Endothelial cell of hepatic sinusoid (primary cell): ENCODE data around the gene RNF212B.

Source experiments
- in situ Hi-C: cut with HindIII; loops from 2 replicates; pipeline ENCODE4 v1.10.0; 2017; ENCODE audit warnings: low sequenced_read_pairs

The RNF212B gene

DNA sequence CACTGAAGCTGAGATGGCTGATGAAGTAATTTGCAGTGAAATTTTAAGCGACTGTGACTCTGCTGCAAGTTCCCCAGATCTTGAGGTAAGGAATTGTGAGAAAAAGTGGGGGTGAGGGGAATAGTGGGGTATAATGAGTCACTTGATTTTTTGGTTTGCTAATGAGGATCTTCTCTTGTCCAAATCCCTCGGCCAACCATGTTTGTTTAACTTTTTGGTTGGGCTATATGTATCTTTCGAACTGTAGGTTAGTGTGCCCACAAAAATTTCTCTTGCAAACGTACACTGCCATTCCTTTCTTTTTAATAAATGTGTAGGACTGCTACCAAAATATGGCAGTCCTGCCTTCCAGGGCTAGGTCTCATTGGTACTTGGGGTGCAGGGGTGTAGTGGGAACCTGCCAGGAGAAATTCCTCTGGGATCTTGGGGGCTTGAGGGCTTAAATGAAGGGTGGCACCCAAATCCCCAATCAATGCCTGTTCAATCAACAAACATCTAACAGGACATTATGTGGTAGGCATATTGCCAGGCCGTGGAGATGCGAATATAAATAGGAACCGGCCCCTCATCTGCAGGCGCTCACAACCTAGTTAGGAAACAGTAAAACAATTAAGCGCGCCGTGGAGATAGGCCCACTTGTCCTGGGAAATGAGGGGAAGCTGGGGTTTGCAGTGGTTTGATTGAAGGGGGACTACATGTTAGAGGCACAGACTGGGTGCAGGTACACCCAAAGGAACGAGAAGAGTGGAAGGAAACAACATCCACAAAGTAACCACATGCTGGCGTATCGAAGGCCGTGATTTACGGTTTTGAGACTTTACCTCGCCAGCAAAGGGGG lies 82.2 kb downstream of the RNF212B start:
- in situ Hi-C loops, result no loop called here

DNA sequence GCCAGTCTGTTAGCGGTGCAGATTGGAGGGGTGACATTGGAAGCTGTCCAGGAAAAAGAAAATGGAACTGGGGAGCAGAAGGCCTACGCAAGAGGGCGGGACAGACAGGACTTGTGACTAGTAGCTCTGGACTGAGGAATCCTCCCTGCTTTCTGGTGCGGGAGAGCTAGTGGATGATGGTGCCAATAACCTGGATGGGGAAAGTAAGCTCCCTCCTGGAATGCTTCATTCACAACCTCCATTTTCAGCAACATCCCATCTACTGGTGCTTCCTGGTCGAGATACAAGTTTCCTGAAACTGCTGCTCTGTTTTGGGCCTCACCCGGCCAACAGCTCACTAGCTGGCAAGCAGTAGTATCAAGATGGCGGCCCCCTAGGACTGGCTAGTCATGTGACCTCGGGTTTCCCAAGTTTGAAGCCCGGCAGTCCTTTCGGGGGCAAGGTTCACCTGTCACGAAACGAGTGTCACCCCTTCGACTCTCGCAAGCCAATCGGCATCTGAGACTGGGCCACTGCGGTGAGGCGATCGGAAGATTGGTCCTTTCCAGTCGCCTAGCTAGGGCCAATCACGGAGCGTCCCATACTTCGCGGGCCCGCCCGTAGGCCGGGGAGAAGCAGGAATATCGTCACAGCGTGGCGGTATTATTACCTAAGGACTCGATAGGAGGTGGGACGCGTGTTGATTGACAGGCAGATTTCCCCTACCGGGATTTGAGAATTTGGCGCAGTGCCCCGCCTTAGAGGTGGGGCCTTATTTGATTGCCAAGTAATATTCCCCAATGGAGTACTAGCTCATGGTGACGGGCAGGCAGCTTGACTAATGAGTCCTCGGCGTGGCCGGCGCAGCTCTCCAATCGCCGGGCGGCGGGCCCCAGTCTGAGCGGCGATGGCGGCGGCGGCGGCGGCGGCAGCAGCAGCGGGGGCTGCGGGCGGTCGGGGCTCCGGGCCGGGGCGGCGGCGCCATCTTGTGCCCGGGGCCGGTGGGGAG lies 83.1 kb downstream of the RNF212B start, which contains the start of gene PABPN1:
PABPN1 (plus strand) TSS at position 874 of the 988 bp plus-strand sequence; CDS start at position 887, 13 bp downstream.
- in situ Hi-C loops, result no loop called here

DNA sequence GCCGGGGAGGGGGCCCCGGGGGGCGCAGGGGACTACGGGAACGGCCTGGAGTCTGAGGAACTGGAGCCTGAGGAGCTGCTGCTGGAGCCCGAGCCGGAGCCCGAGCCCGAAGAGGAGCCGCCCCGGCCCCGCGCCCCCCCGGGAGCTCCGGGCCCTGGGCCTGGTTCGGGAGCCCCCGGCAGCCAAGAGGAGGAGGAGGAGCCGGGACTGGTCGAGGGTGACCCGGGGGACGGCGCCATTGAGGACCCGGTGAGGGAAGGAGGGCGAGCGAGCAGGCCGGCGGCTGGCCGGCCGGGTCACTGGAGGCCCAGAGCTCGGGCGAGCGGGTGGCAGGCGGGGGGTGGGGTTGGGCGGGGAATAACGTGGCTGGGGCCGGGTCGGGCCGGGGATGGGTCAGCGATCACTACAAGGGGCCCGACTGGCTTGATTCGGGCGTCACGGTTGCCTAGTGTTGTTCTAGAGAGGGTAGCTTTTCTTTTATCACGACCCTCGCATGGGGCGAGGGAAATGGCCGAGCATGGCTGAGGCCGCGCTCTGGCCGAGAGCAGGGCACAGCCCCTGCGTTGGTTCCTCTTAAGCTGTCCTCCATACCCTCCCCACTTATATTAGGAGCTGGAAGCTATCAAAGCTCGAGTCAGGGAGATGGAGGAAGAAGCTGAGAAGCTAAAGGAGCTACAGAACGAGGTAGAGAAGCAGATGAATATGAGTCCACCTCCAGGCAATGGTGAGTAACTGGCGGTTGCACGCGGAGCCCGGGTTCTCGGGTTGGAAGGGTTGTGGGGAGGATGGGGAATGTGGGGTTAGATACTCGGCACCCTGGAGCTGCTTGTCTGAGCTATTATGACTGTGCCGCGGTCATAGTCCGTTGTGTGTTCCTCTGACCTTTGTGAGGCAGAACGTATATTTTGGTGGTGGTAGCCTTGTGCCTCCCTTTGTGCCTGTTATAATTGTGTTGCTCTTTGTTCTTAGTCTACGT lies 84.1 kb downstream of the RNF212B start:
- in situ Hi-C loops, result no loop called here
